ENCODE data around the gene TMEM204. TPM values are rescaled to one million over a fixed set of nuclear protein-coding genes. Genes with fewer than 3 reads are reported as not detected.

Gene TMEM204
- total RNA-seq, 1 donor from 2014 or later = 2.5 TPM

GRCh38 chr16:1557576-1557975 lies 24.1 kb downstream of the TMEM204 start:
- DNase-seq = peak; percentile 23

DNA sequence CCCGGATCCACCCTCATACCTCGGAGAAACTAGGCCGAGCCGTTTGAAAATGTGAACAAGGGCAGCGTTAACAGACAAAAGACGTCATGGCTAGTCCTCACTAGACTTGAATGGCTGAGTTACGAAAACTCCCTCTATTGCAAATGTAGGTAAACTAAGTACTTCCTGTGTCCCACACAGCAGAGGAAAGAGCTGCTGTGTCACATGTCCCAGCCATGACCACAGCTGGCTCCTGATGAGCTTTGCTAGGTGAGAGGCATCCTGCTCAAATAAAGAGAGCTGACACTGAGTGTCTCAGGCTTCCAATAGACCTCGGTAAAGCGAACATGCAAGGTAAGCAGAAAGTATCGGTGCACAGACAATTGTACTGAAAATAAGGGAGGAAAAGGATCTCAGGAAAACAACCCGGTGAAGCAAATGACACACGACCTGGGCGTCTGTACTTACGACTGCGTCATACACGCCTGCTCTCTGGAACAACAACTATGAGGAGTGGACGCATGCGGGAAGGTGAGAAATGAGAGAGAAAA lies 26.0 kb downstream of the TMEM204 start:
- no peak for DNase-seq

DNA sequence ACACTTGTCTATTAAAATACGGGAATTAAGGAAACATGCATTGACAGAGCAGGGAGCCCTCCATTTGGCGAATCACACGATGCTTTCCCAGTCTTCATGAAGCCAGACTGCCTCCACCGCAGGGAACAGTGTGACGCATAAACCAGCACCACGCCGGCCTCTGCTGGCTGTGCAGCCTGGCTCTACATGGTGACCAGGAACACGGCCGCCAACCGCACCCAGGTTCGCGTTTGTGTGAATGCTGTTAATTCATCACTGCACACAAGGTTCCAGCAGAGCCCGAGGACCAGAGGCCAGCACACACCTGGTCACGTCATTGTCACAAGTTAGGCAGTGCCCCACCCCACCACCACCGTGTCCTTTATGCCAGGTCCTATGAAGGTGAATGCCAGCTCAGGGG lies 26.7 kb downstream of the TMEM204 start:
- DNase-seq = no peak

DNA sequence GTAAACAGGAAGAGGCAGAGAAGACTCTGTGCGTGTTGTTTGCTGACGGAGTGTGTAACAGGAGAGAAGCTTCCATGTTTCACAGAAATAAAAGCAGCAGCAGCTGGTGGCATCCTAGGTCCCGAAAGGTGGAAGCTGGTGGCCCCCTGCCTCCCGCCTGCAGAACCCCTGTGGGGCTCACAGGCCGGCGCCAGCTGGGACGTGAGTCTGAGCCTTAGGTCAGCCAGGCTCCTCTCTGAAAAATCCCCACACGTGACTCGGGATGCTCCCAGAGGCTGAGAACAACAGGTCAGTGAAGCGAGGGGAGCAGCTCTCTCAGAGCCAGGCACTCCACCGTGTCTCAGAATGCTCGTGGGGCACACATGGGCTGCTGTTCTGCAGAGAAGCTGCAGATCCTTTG lies 27.4 kb downstream of the TMEM204 start:
- no peak for DNase-seq

DNA sequence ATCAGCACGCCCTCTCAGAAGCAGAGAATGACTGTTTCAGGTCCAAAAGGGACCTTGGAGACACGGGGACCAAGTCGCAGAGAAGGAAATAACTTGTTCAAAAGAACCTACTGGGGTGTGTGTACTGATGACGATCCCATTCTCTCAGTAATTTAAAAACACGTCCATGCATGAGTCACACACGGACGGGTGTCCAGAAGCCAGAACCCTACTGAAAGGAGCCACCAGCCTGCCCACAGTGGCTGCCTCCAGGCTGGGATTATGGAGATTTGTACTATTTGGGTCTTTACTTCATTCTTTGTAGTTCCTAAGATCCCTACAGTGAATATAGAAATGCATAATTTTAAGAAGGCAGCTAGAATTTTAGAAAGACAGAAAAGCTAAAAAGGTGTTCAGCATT lies 27.8 kb downstream of the TMEM204 start:
- no peak for DNase-seq

DNA sequence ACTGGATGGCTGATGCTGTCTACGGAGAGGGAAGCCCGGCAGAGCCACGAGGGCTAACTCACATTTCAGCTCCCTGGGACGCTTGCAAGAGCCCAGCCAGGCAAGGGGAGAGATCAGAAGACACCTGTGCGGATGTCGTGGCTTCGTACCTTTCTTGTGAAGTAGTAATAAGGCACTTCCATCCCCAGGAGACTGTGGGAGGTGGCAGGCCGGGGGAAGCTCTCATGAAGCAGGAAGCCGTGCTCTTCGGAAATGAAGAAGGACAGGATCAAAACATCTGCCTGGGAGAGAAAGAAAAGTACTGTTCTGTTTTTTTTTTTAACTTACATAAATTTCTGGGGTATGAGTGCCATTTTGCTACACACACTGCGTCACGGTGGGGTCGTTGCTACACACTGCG lies 28.4 kb downstream of the TMEM204 start:
- DNase-seq = no peak

- DNase-seq = no peak
Observed at GRCh38 chr16:1563786-1564185, 30.3 kb downstream of the TMEM204 start.

DNA sequence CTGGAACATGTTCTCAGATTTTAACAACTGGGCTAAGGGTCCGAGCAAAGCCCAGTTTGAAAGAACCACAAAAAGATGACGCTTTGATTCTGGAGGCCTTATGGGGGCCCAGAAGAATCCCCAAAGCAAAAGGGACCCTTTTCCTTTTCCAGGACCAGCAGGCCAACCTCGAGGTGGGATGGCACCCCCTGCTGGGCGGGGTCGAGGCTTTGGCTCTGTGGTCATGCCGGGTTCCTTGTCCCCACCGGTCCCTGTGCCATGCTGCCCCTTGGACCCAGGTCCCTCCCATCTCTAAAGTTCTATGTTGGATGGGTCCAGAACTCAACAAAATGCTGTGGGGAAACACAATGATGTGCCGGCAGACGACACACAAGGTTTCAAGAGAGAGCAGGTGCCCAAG lies 30.9 kb downstream of the TMEM204 start:
- no peak for DNase-seq

GRCh38 chr16:1565083-1565805 lies 31.8 kb downstream of the TMEM204 start:
- DNase-seq = no peak

DNA sequence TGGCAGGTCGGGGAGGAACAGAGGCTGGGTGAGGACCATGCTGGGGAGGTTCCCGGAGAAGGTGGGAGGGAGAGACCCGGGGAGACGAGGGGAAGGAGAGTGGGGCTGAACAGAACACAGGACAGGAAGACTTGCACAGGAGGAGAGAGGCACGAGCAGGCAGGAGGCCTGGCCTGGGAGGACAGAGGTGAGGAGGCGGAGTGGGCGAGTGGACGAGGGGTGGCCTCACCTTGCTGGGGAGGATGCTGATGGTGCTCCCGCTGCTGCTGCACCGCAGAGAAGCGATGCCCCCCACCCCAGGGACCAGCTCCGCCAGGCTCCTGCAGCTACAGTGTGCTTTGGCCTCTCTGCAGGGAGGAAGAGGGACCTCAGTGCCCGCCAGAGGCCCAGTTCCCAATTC lies 34.5 kb downstream of the TMEM204 start:
- no peak for DNase-seq

DNA sequence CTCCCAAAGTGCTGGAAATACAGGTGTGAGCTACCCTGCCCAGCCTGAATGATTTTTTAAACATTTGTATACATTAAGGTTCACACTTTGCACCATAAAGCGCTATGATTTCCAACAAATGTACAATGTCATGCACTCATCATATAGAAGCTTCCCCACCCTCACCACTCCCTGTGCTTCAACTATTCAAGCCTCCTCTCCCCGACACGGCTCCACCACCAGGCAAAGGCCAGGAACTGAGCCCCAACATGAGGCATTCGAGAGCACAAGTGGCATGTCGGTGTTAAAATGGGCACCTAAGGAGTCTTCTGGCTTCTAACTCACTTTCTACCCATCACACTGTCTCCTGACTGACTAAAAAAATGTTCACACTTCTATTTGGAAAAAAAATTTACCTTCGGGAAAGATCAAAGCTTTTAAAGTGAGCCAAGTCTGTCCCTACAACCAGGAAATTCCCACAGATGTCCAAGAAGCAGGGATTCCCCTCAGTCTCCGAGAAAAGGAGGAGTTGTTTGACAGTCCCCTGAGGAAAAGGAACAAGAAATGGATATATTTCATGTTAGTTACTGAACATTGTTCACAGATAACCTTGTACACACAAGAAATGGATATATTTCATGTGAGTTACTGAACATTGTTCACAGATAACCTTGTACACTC lies 37.7 kb downstream of the TMEM204 start:
- no peak for DNase-seq

DNA sequence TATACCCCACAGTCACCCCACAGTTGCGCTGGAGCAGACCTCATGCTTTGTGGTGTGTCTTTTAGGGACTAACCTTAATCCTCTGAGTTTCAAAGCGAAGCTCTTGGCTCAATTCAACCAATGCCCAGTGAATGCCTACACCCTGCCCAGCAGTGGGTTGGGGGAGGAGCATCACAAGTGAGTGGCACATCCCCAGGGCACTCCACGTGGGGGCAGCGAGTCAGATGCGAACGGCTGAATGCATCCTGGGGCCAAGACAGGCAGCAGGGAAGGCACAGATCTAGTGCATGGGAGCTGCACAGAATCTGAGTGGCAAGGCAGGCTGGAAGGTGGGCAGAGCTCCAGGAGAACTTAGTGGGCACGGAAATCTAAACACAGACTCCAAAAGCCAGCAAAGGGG lies 39.2 kb downstream of the TMEM204 start:
- DNase-seq = no peak

GRCh38 chr16:1573301-1573700 lies 39.8 kb downstream of the TMEM204 start:
- no peak for DNase-seq

GRCh38 chr16:1575578-1575977 lies 42.1 kb downstream of the TMEM204 start:
- no peak for DNase-seq

- DNase-seq = no peak
Observed at GRCh38 chr16:1579214-1579613, 45.7 kb downstream of the TMEM204 start.

GRCh38 chr16:1580256-1580655 lies 46.8 kb downstream of the TMEM204 start:
- DNase-seq = no peak

DNA sequence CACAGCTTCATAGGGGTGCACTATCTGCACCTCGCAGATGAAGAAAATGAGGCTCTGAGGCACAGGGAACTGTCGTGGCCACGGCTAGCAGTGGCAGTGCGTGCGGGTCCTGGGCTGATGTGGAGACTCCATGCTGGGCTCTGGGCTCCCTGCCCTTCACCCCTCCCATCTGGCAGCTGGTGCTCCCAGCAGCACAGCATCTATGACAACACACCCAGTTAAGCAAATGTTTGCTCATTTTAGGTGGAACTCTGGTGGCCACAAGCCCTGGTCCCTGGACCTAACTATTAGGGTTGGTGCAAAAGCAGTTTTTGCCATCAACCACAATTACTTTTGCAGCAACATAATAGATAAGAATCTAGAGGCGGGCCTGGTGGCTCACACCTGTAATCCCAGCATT lies 47.5 kb downstream of the TMEM204 start:
- DNase-seq = no peak

GRCh38 chr16:1581804-1582203 lies 48.3 kb downstream of the TMEM204 start:
- no peak for DNase-seq

GRCh38 chr16:1583180-1583579 lies 49.7 kb downstream of the TMEM204 start:
- no peak for DNase-seq

DNA sequence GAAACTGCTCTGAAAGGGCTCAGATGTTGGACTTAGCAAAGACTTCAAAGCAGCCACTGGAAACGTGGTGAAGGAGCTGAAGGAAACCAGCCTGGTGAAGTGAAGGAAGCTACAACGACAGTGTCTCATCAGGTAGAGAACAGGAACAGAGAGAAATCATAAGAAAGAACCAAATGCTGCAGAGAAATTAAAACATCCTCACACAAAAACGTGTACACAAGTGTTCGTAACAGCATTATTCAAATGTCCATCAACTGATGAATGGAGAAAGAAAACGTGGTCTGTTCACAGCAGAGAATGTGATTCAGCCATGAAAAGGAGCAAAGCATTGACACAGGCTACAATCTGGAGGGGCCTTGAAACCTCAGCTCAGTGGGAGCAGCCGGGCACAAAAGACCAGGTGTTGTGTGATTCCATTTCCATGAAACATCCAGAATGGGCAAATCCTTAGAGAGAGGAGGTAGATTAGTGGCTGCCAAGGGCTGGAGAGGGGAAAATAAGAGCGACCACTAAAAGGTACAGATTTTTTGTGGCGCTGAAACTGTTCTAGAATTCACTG lies 51.5 kb downstream of the TMEM204 start:
- no peak for DNase-seq

- no peak for DNase-seq
Observed at GRCh38 chr16:1590366-1590765, 56.9 kb downstream of the TMEM204 start.

GRCh38 chr16:1590930-1591705 lies 57.7 kb downstream of the TMEM204 start:
- no peak for DNase-seq

DNA sequence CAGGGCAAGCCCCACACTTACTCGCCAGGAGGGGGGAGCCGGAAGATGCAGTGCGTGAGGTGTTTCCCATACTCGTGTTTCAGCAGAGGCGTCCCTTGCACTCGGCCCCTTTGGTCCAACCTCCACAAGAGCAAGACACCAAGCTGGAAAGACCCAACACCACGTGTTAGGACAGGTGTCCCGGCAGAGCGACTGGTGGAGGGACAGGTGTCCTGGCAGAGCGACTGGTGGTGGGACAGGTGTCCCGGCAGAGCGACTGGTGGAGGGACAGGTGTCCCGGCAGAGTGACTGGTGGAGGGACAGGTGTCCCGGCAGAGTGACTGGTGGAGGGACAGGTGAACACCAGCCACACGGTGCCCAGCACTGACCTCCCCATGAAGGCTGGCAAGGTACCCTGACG lies 59.0 kb downstream of the TMEM204 start:
- DNase-seq = no peak

Data from occipital lobe (tissue), 2 donors.